Skeletal muscle tissue (tissue), 4 donors: ENCODE data around the gene ZNF644. TPM values are rescaled to one million over a fixed set of nuclear protein-coding genes. Genes with fewer than 3 reads are reported as not detected.
"Not testable (repeated sequence)": the region's sequence is repeated elsewhere in the genome, so short reads cannot be mapped to it uniquely, and the experiment has no call there.

ENCODE experiments used
- H3K27ac ChIP-seq: one replicate; pipeline ENCODE4 v1.7.0; 2013; ENCODE audit warnings: mild to moderate bottlenecking, low read depth, low read length, inconsistent platforms
- H3K27me3 ChIP-seq, 3 donors: one replicate each; pipeline ENCODE4 v1.7.0; 2013; ENCODE audit warnings: low read length in 3 of 3; ENCODE audit not compliant: control insufficient read depth in 3 of 3, insufficient read depth in 3 of 3
- H3K36me3 ChIP-seq, 3 donors: one replicate each; pipeline ENCODE4 v1.7.0; 2013; ENCODE audit warnings: low read length in 3 of 3; ENCODE audit not compliant: control insufficient read depth in 3 of 3, insufficient read depth in 3 of 3
- H3K4me1 ChIP-seq, 3 donors: one replicate each; pipeline ENCODE4 v1.7.0; 2013; ENCODE audit warnings: low read length in 3 of 3, mild to moderate bottlenecking in 3 of 3; ENCODE audit not compliant: control insufficient read depth in 3 of 3, insufficient read depth in 3 of 3
- H3K4me3 ChIP-seq, 3 donors: one replicate each; pipeline ENCODE4 v1.7.0; 2013; ENCODE audit warnings: low read length in 3 of 3
- H3K9ac ChIP-seq, 3 donors: one replicate each; pipeline ENCODE4 v1.7.0; 2013; ENCODE audit warnings: low read length in 3 of 3, mild to moderate bottlenecking in 3 of 3, moderate library complexity in 2 of 3, low read depth in 1 of 3
- H3K9me3 ChIP-seq, 3 donors: one replicate each; pipeline ENCODE4 v1.7.0; 2013; ENCODE audit warnings: low read length in 3 of 3; ENCODE audit not compliant: control insufficient read depth in 3 of 3
- total RNA-seq: library from RNA; depleted of rRNA; stranded (reverse); fragments of >200 nt; gene quantifications from one replicate; pipeline ENCODE4 v1.2.3, GENCODE V29; 2014
- donor health status: Osteomylitis.

Gene ZNF644
- total RNA-seq, 1 donor from 2014 or later: 71.0 TPM

- H3K4me1 ChIP-seq: peaks cover 8 to 17% (median 14%) of the 10 kb centered on the region in 3 donors
- no peak overlapping the region for H3K9ac ChIP-seq
- no peak overlapping the region for H3K27ac ChIP-seq
- H3K4me3 ChIP-seq: no peak overlapping the region
- H3K27me3 ChIP-seq: no peaks in the 10 kb centered on the region
- H3K36me3 ChIP-seq: no peaks in the 10 kb centered on the region
- H3K9me3 ChIP-seq: no peaks in the 10 kb centered on the region
Measured at GRCh38 chr1:90922996-90923395, 98.8 kb downstream of the ZNF644 start.

DNA sequence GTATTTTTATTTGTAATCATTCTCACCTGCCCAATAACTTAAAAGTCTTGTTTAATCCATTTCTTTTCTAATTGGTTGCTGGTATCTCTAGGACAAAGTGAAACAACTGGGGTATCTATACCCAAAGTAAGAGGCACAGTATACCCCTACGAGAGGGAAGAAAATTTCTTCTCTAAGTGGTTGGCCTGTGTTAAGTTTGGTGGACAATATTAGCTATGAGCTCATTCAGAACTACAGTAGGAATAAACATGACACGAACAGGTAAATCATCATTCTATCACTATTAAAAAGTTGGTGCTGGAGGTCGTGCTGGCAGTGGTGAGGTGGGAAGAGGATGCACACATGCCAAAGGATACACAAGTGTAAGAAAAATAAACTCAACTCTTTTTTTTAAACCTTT is 99.6 kb downstream of the ZNF644 start:
- H3K9me3 ChIP-seq: no peaks in the 10 kb centered on the region
- H3K9ac ChIP-seq: no peak overlapping the region
- H3K27ac ChIP-seq: peak overlapping the region; percentile 25
- peaks cover 8 to 17% (median 14%) of the 10 kb centered on the region in 3 donors for H3K4me1 ChIP-seq
- H3K36me3 ChIP-seq: no peaks in the 10 kb centered on the region
- no peaks in the 10 kb centered on the region for H3K27me3 ChIP-seq
- no peak overlapping the region for H3K4me3 ChIP-seq

- Histone ChIP-seq H3K27ac (peak overlapping the region; percentile 36), H3K36me3 (peaks cover 0 to 6% (median 0%) of the 10 kb centered on the region in 3 donors), H3K9ac (peak overlapping the region in 1 of 3 donors; percentile 1), H3K4me3 (no peak overlapping the region), H3K9me3 (no peaks in the 10 kb centered on the region), H3K27me3 (no peaks in the 10 kb centered on the region), H3K4me1 (peaks cover 8 to 17% (median 9%) of the 10 kb centered on the region in 3 donors)
Measured at GRCh38 chr1:90919900-90920299, 101.9 kb downstream of the ZNF644 start.

DNA sequence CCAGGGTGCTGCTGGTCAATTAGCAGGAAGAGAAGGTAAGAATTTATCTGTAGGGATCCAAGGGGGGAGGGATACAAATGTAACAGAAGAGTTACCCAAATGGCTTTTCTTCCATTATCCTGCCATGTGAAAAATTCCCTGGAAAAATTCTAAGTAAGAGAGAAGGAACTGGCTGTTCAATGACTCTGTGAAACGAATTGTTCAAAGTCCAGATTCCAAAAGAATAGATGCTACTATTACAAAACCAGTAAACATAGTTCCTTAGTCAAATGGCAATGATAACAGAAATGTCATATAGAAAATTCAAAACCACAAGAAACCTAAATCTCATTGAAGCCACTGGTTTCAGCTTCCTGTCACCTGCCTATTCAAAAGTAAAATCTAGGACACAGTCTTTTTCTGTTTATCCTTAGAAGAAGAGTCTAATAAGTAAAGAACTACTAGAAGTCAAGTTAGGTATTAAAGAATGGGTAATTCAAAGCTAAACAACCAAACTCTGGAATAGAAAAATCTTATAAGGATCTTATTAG is 102.6 kb downstream of the ZNF644 start:
- Histone ChIP-seq H3K4me1 (peaks cover 8 to 17% (median 9%) of the 10 kb centered on the region in 3 donors), H3K27me3 (no peaks in the 10 kb centered on the region), H3K36me3 (peaks cover 0 to 7% (median 0%) of the 10 kb centered on the region in 3 donors), H3K27ac (peak overlapping the region; percentile 36), H3K4me3 (no peak overlapping the region), H3K9ac (no peak overlapping the region), H3K9me3 (no peaks in the 10 kb centered on the region)

DNA sequence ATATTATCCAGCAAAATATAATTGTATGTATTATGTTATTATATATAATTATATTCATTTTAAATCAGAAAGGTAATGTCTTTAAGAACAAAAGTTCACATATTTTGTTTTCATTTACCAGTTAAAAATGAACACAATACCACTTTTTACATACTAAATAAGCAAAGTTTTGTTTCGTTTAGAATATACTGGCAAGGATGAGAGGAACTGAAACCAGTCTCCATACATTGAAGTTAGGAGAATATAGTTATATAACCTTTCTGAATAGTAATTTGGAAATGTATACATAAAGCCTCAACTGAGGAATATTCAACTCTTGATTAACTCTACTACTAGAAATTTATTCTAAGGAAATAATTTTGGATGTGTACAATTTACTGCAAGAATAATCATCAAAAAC is 110.5 kb downstream of the ZNF644 start:
- H3K27ac ChIP-seq: no peak overlapping the region
- H3K36me3 ChIP-seq: peaks cover 0 to 4% (median 0%) of the 10 kb centered on the region in 3 donors
- H3K9ac ChIP-seq: no peak overlapping the region
- H3K4me1 ChIP-seq: no peaks in the 10 kb centered on the region
- no peaks in the 10 kb centered on the region for H3K9me3 ChIP-seq
- no peaks in the 10 kb centered on the region for H3K27me3 ChIP-seq
- H3K4me3 ChIP-seq: no peak overlapping the region

GRCh38 chr1:90902672-90903071 is 119.2 kb downstream of the ZNF644 start:
- no peak overlapping the region for H3K4me3 ChIP-seq
- H3K27me3 ChIP-seq: no peaks in the 10 kb centered on the region
- H3K9ac ChIP-seq: no peak overlapping the region

DNA sequence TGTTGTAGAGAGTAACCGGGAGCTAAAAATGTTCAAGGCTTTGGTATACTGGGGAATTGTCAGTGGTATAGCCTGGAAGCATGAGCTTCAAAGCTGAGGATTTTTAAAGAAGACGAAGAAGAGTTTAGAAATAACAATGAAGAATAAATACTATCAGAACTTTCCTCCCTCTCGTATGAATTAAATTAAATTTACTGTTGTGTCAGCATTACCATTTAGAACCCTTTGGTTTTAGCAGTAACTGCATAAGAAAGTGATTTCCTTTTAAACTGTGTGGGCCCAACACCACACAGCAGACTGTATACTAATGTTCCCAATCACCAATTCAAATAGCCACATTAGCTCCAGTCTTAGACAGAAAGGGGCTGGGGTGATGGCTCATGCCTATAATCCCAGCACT is 122.6 kb downstream of the ZNF644 start:
- Histone ChIP-seq H3K9me3 (no peaks in the 10 kb centered on the region), H3K4me1 (no peaks in the 10 kb centered on the region), H3K27ac (no peak overlapping the region), H3K4me3 (no peak overlapping the region), H3K27me3 (no peaks in the 10 kb centered on the region), H3K36me3 (peaks cover 0 to 8% (median 3%) of the 10 kb centered on the region in 3 donors), H3K9ac (no peak overlapping the region)

More at GRCh38 chr1:90902672-90903071, 119.2 kb downstream of the ZNF644 start:
- Histone ChIP-seq H3K36me3 (peaks cover 0 to 6% (median 2%) of the 10 kb centered on the region in 3 donors), H3K4me1 (no peaks in the 10 kb centered on the region), H3K27ac (no peak overlapping the region), H3K9me3 (no peaks in the 10 kb centered on the region)

- not testable (repeated sequence) for H3K27me3 ChIP-seq, H3K9me3 ChIP-seq, H3K27ac ChIP-seq, H3K36me3 ChIP-seq, H3K4me3 ChIP-seq, H3K4me1 ChIP-seq, H3K9ac ChIP-seq
Measured at GRCh38 chr1:90893679-90894078, 128.2 kb downstream of the ZNF644 start.

- not testable (repeated sequence) for H3K36me3 ChIP-seq, H3K4me1 ChIP-seq
Measured at GRCh38 chr1:90892884-90893283, 129.0 kb downstream of the ZNF644 start.

DNA sequence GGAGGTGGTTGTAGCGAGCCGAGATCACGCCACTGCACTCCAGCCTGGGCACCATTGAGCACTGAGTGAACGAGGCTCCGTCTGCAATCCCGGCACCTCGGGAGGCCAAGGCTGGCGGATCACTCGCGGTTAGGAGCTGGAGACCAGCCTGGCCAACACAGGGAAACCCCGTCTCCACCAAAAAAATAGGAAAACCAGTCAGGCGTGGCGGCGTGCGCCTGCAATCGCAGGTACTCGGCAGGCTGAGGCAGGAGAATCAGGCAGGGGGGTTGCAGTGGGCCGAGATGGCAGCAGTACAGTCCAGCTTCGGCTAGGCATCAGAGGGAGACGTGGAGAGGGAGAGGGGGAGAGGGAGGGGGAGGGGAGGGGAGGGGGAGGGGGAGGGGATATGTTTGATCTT is 129.6 kb downstream of the ZNF644 start:
- not testable (repeated sequence) for H3K36me3 ChIP-seq, H3K4me1 ChIP-seq, H3K27me3 ChIP-seq, H3K9me3 ChIP-seq, H3K4me3 ChIP-seq, H3K9ac ChIP-seq, H3K27ac ChIP-seq

More at GRCh38 chr1:90892884-90893283, 129.0 kb downstream of the ZNF644 start:
- H3K9me3 ChIP-seq, H3K27ac ChIP-seq, H3K4me3 ChIP-seq, H3K9ac ChIP-seq, H3K27me3 ChIP-seq: not testable (repeated sequence)
